ENCODE data around the gene PREX1.
A peak's percentile ranks its signal among the peaks of the same experiment; 100 is the strongest.

Gene PREX1

DNA sequence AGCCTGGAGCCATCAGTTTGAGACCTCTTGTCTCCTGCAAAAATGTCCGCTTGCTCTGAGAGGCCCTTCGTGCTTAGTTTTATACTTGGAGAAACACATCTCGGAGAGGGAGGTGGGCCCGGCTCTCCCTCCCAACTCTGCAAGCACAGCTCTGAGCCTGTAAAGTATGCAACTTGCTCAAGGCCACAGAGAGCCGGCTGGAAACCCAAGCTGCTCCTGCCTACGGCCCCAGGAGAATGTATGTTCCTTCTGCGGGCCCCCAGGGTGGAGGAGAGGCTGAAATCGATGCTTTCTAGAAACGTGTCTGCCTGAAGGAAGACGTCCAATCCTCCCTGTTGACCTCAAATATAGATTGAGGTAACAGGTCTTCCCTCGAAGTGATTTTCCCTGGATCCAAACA, 205.4 kb downstream of the PREX1 start:
- no peak for DNase-seq (ENCODE audit: low read depth in 3 of 3)

DNA sequence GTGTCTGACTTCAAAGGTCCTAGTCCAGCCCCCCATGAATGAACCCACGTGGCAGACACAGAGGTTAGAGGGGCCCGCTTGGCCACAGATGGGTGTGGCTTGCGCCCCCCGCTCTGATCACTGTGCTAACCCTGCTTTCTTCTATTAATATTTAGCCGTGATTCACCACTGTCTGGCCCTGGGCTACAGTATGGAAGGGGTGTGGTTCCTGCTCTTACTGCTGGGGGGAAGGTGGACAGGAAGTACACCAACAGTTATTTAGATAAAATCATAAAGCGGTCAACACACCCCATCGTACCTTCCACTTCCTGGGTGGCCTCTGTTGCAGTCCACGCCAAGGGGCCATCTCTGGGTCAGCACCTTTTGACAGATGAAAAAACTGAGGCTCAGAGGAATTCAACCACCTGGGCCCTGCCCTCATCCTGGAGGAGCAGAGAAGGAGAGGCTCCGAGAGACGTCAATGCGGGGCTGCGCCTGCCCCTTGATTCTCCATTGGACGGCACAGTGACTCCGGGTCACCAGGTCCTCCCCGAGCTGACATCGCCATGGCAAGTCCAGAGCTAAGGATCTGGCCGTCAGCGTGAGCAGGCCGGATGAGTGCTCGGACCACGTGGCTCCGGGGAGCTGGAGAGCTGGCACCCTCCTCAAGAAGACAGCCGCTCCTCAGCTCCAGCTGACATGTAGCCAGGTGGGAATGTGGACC, 206.3 kb downstream of the PREX1 start:
- DNase-seq (ENCODE audit: low read depth in 3 of 3) = no peak

DNA sequence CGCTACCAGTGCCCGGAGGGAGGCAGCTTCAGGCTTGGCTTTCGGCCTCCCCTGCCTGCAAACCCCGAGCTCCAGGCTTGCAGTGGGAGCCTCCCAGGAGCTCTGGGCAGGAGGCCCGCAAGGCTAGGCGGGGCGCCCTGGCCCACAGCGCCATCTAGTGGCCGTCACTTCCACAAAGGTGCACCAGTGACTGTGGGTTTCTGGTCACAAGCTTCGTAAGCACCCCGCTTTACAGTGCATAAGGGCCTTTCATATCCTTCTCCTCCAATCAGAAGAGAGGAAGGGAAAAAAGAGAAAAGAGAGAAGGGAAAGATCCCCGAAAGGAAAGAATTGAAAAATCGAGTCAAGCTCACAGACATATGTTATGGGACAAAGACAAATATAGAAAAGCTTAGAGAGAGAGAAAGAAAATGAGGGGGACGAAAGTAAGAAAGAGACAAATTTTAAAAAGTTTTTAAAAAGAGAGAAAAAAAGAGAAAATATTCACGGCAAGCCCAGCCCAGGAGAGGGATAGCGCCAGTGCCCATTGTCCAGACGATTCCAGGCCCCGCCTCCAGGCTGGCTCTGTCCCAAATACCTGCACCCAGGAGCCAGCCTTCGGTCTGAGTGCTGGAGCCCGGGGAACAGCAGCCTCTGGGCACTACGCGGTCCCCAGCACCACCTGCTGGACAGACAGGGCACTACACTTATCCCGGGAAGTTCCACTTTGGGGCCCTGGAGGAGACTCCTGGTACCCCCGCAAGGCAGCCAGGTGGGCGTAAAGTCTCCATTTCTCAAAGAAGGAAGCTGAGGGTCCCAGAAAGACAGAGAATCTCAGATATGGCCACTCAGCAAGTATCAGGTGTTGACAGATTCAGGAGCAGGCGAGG, 207.1 kb downstream of the PREX1 start:
- DNase-seq (ENCODE audit: low read depth in 3 of 3) = peak; percentile 47 to 76 (median 66)

GRCh38 chr20:48620154-48620506, 207.7 kb downstream of the PREX1 start:
- DNase-seq (ENCODE audit: low read depth in 3 of 3) = no peak

DNA sequence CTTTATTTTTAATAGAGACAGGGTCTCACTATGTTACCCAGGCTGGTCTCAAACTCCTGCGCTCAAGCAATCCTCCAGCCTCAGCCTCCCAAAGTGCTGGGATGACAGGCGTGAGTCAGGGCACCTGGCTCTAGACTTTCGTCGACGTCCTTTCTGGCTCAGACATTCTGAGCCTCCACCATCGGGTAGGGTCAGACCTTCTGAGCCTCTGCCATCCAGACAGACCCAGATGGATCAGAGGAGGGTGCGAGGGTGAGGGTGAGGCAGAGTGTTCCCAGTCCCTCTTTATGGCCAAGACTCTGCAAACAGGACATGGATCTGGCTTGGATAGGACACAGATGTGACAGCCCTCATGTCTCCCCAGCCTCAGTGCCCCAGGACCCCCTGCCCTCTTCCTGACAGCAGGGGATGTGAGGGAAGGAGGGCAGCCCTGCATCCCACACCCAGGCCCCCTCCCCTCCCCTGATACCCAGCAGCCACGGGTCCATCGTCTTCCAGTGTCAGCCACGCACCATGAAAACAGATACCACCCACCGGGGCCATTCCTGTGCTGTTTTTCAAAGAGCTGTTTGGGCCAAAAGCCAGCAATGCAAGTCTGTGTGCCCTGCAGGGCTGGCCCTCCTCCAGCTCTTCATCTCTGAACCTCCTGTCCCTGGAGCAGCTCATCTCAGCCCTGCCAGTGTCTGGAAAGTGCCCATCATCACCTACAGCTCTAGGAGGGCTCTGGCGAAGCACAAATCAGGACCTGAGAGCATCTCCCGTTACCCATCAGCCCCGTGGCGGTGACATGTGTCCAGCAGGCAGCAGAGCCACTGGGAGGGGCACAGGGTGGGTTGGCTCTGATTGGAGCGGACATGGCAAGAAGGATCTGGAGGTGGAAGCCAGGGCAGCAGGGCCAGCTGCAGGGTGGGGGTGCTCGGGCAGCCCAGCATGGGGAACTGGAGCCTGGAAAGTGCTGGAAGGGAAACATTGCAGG, 208.4 kb downstream of the PREX1 start:
- no peak for DNase-seq (ENCODE audit: low read depth in 3 of 3)

DNA sequence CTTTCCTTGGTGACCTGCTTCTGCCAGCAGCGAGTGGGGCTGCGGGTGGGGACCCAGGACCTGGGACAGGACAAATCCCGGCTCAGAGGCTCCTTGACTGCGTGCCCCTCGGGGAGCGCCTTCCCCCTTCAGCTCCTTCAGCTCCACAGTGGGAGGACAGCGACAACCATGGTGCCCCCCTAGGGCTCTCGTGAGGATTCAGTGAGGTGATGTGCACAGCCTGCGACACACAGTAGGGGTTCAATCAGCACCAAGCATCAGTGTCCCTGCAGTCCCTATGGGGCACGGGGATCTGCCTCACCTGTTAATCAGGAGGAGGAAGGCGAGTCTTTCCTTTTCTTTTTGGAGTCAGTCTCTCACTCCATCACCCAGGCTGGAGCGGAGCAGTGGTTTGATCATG, 209.2 kb downstream of the PREX1 start:
- DNase-seq (ENCODE audit: low read depth in 3 of 3) = no peak

GRCh38 chr20:48618052-48618451, 209.7 kb downstream of the PREX1 start:
- no peak for DNase-seq (ENCODE audit: low read depth in 3 of 3)

GRCh38 chr20:48617481-48617880, 210.3 kb downstream of the PREX1 start:
- DNase-seq (ENCODE audit: low read depth in 3 of 3) = no peak

DNA sequence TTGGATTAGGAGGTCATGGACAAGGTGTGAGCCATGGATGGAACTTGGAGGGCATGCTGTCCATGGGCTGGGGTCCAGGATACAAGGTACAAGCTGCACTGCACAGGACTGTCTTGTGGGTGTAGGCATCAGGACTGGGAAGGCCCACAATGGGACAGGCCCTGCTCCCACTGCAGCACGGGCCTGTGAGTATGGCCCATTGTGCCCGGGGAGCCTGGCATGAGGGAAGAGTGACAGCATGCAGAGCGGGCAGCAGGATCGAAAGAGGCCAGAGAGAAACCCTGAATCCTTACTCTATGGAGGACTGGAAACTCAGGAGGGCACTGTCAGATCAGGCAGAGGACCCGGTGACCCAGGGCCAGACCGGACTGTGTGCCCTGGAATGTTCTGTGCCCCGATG, 211.3 kb downstream of the PREX1 start:
- no peak for DNase-seq (ENCODE audit: low read depth in 3 of 3)

DNA sequence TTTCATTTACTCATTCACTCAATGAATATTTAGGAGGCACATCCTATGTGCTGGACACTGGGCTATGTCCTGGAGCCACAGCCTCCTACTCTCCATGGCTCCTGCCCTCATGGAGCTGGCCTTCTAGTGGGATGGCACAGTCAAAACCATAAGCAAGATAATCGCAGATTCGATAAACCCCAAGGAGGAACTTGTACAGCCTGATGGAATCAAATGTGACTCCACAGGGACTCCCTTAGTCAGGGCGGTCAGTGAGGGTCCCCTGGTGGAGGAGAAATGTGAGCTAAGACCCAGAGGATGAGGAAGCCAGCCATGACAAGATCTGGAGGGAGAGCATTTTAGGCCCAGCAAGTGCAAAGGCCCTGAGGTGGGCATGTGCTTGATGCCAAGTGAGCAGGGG, 211.9 kb downstream of the PREX1 start:
- DNase-seq (ENCODE audit: low read depth in 3 of 3) = no peak

DNA sequence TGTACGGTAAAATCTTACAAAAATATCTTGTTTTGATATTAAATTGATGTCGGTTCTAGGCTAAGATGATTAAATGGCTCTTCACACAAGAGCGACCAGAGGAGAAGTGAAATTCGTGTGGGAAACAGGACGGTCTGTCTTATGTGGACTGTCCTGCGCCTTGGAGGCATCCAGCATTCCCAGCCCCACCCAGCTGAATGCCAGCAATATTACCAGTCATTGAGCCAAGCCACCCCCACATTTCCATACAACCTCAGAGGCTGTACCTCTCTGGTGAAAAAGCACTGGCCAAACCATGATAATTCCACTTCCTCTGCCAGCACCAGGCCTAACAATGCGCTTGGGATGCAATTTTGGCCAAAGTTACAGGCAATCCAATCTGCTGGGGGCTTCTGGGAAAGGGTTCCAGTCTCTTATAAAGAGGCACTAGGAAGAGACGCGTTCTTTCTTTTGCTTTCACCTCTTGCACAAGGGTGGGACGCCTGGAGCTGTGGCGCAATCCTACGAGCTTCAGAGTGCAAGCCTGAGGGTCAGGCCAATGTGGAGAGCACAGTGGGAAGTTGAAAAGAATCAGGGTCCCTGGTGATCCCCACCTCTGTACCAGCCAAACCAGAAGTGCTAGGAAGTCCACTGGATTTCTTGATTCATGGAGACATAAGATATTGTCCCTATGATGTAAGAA, 213.1 kb downstream of the PREX1 start:
- no peak for DNase-seq (ENCODE audit: low read depth in 3 of 3)

DNA sequence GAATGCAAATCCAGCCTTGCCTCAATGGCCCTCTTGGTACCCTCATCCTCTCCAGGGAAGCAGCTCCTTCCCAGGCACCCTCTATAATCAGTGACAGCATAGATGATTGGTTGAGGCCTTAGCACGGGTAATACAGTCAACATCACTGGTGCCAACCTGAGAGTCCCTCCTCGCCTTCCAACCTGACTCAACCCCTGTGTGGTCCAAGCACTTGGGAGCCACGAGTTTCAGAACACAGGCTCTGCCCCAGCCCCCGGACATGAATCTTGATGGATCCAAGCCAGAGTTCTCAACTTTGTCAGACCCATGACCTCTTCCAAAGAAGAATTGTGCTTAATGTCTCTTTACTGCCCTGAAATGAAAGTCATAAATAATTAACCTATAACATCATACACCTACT, 213.9 kb downstream of the PREX1 start:
- no peak for DNase-seq (ENCODE audit: low read depth in 3 of 3)

DNA sequence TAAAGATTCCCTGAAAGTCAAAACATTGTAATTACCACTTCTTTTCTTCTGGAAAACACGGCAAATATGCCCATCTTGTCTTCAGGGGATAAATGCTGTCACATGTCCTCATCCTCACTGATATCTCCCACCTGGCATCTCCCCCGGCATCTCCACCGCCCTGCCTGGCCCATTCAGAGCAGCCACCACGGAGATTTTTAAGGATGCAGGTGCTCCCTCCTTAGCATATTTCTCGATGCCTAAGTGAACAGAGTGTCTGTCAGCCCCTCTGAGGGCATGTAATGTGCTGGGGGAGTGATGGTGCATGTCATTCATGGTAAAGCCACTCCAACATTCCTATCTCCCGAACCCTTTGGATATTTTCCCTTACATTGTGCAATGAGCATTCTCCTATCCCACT, 215.5 kb downstream of the PREX1 start:
- no peak for DNase-seq (ENCODE audit: low read depth in 3 of 3)

GRCh38 chr20:48610996-48611395, 216.8 kb downstream of the PREX1 start:
- no peak for DNase-seq (ENCODE audit: low read depth in 3 of 3)

- DNase-seq (ENCODE audit: low read depth in 3 of 3) = no peak
Observed at GRCh38 chr20:48609491-48609978, 218.3 kb downstream of the PREX1 start.

- no peak for DNase-seq (ENCODE audit: low read depth in 3 of 3)
Observed at GRCh38 chr20:48608756-48609155, 219.0 kb downstream of the PREX1 start.

DNA sequence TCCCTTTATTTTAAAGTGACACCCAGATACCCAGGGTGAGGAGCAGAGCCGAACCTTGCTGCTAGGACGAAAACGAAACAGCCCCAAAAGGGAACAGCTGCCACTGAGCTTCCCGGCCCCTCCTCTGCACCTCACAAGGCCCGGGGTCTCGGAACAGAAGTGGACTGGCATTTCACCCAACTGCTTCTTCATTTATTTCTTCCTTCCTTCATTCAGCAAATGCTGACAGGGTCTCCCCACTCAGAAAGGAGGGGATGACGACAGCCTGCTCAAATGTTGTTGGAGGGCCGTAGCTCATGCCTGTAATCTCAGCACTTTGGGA, 220.3 kb downstream of the PREX1 start:
- DNase-seq (ENCODE audit: low read depth in 3 of 3) = no peak

DNA sequence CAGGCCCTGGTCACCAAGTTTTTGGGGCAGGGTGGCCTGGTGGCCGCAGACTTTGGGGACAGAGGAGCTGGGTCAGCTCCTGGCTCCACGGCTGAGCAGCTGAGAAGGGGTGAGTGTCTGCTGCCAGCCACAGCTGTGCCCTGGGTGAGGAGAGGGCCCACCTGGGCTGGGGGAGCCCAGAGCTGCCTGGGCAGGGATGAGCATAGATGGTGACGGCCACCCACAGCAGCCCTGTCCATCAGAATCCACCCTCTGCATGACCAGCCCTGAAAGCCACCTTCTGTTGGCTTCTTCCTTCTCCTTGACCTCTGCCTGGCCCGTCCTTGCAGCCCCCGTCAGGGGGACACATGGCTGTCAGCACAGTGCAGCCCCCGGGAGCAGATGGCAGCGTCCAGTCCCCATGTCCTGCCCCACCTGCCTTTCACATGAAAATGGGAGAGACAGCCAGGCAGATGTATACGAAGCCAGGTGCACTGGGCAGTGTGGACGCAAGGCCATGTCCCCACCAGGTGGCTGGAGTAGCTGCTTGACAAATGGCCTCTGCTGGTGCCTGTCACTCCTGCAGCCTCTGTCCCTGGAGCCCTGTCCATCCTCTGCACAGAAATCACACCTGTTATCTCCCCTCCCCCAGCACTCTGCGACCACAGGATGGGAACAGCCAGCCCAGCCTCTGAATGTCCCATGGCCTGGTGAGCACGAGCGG, 220.8 kb downstream of the PREX1 start:
- DNase-seq (ENCODE audit: low read depth in 3 of 3) = no peak

GRCh38 chr20:48606172-48606840, 221.5 kb downstream of the PREX1 start:
- no peak for DNase-seq (ENCODE audit: low read depth in 3 of 3)

Data from stimulated activated CD4-positive, alpha-beta T cell treated with anti-CD3 and anti-CD28 coated beads, TNF-alpha, amount 100 ng/mL, for 48 hours (primary cell).